HG02970 (cell line): Measurements from ENCODE around the gene TCHP.
"Not testable (repeated sequence)": the region's sequence is repeated elsewhere in the genome, so short reads cannot be mapped to it uniquely, and the experiment has no call there.

Experiments used
- ATAC-seq: cut with Tn5 transposase; IDR thresholded peaks from one replicate; pipeline ENCODE4 v1.9.1; 2021; ENCODE audit warnings: mild to moderate bottlenecking, moderate library complexity, moderate number of reproducible peaks; ENCODE audit not compliant: unreplicated experiment, low FRiP score

Gene TCHP

GRCh38 chr12:109902891-109903418 is 2.9 kb downstream of the TCHP start:
- ATAC-seq, result no peak

GRCh38 chr12:109905301-109905700 is 5.2 kb downstream of the TCHP start:
- no peak for ATAC-seq

- ATAC-seq, result no peak
These were observed 10.3 kb downstream of the TCHP start for GRCh38 chr12:109910254-109910968.

- ATAC-seq, result no peak
These were observed 10.9 kb downstream of the TCHP start for GRCh38 chr12:109910969-109911348.

- ATAC-seq, result no peak
These were observed 12.8 kb downstream of the TCHP start for GRCh38 chr12:109912855-109913321.

- no peak for ATAC-seq
These were observed 14.4 kb downstream of the TCHP start for GRCh38 chr12:109914461-109914860.

- no peak for ATAC-seq
These were observed 15.3 kb downstream of the TCHP start for GRCh38 chr12:109915171-109916040.

- no peak for ATAC-seq
These were observed 16.0 kb downstream of the TCHP start for GRCh38 chr12:109916045-109916444.

- no peak for ATAC-seq
These were observed 19.4 kb downstream of the TCHP start for GRCh38 chr12:109919456-109919855.

- ATAC-seq, result no peak
These were observed 20.2 kb downstream of the TCHP start for GRCh38 chr12:109920261-109920780.

- no peak for ATAC-seq
These were observed 21.9 kb downstream of the TCHP start for GRCh38 chr12:109921982-109922381.

GRCh38 chr12:109923038-109923437 is 23.0 kb downstream of the TCHP start:
- no peak for ATAC-seq

- no peak for ATAC-seq
These were observed 23.6 kb downstream of the TCHP start for GRCh38 chr12:109923481-109924245.

- no peak for ATAC-seq
These were observed 25.2 kb downstream of the TCHP start for GRCh38 chr12:109925185-109925840.

- no peak for ATAC-seq
These were observed 25.9 kb downstream of the TCHP start for GRCh38 chr12:109926016-109926415.

GRCh38 chr12:109926488-109927210 is 26.6 kb downstream of the TCHP start:
- ATAC-seq, result no peak

- ATAC-seq, result no peak
These were observed 27.5 kb downstream of the TCHP start for GRCh38 chr12:109927622-109928021.

- no peak for ATAC-seq
These were observed 28.1 kb downstream of the TCHP start for GRCh38 chr12:109928058-109928656.

GRCh38 chr12:109929326-109929725 is 29.3 kb downstream of the TCHP start:
- not testable (repeated sequence) for ATAC-seq
